SJSA1 (cell line): Measurements from ENCODE around the gene ATF6. TPM values are rescaled to one million over a fixed set of nuclear protein-coding genes. Genes with fewer than 3 reads are reported as not detected.

Experiments
- DNase-seq, 2 experiments: peaks; one replicate each; pipeline ENCODE4 v3.0.0-alpha.2; 2015 to 2020; ENCODE audit warnings: low spot score in 2 of 2, low read depth in 1 of 2
- H3K27ac ChIP-seq: fragments of 250-450 bp; sonication (Bioruptor Pico); 2 replicates; pipeline ENCODE4 v1.5.1; 2020; ENCODE audit warnings: mild to moderate bottlenecking, moderate library complexity
- H3K27me3 ChIP-seq: fragments of 250-450 bp; sonication (Bioruptor Pico); replicated peaks from 2 replicates; pipeline ENCODE4 v1.5.1; 2020; ENCODE audit warnings: mild to moderate bottlenecking, moderate library complexity
- H3K36me3 ChIP-seq: fragments of 250-450 bp; sonication (Bioruptor Pico); 2 replicates; pipeline ENCODE4 v1.5.1; 2020; ENCODE audit warnings: mild to moderate bottlenecking
- H3K4me1 ChIP-seq: fragments of 250-450 bp; sonication (Bioruptor Pico); replicated peaks from 2 replicates; pipeline ENCODE4 v1.6.1; 2021; ENCODE audit warnings: mild to moderate bottlenecking
- H3K4me3 ChIP-seq: fragments of 250-450 bp; sonication (Bioruptor Pico); 2 replicates; pipeline ENCODE4 v1.5.1; 2020; ENCODE audit warnings: mild to moderate bottlenecking
- H3K9me3 ChIP-seq: fragments of 250-450 bp; sonication (Bioruptor Pico); replicated peaks from 2 replicates; pipeline ENCODE4 v1.5.1; 2020; ENCODE audit warnings: mild to moderate bottlenecking
- total RNA-seq: library from RNA; depleted of rRNA; stranded (reverse); fragments of >200 nt; shearing (Covaris generic); gene quantifications from 2 replicates; pipeline ENCODE4 v1.2.3, GENCODE V29; 2014

The ATF6 gene
- total RNA-seq, 1 experiment from 2014 or later: 30.6 TPM

- Histone ChIP-seq H3K27ac (0 out of 2 replicates have a peak overlapping the region, but pooled peaks have one; percentile 6), H3K4me3 (no peak overlapping the region), H3K27me3 (no peaks in the 10 kb centered on the region), H3K4me1 (peaks cover 15% of the 10 kb centered on the region), H3K9me3 (no peaks in the 10 kb centered on the region), H3K36me3 (peaks cover 18% of the 10 kb centered on the region; the same call in 1 of the 2 replicates)
- no peak for DNase-seq
Observed at GRCh38 chr1:161940866-161941591, 174.9 kb downstream of the ATF6 start.

GRCh38 chr1:161941726-161942436, 175.8 kb downstream of the ATF6 start:
- 0 out of 2 replicates have a peak overlapping the region, but pooled peaks have one; percentile 6 for H3K27ac ChIP-seq
- DNase-seq: no peak
- peaks cover 14% of the 10 kb centered on the region; the same call in 1 of the 2 replicates for H3K36me3 ChIP-seq

GRCh38 chr1:161943737-161944136, 177.6 kb downstream of the ATF6 start:
- Histone ChIP-seq H3K36me3 (peaks cover 14% of the 10 kb centered on the region; the same call in 1 of the 2 replicates), H3K4me3 (no peak overlapping the region), H3K27me3 (no peaks in the 10 kb centered on the region), H3K4me1 (peaks cover 15% of the 10 kb centered on the region), H3K27ac (no peak overlapping the region), H3K9me3 (no peaks in the 10 kb centered on the region)
- no peak for DNase-seq

More at GRCh38 chr1:161941726-161942436, 175.8 kb downstream of the ATF6 start:
- peaks cover 15% of the 10 kb centered on the region for H3K4me1 ChIP-seq
- H3K27me3 ChIP-seq: no peaks in the 10 kb centered on the region
- no peaks in the 10 kb centered on the region for H3K9me3 ChIP-seq
- no peak overlapping the region for H3K4me3 ChIP-seq

GRCh38 chr1:161944381-161944780, 178.3 kb downstream of the ATF6 start:
- peaks cover 15% of the 10 kb centered on the region for H3K4me1 ChIP-seq
- H3K4me3 ChIP-seq: no peak overlapping the region
- no peak for DNase-seq
- no peaks in the 10 kb centered on the region for H3K27me3 ChIP-seq
- peaks cover 14% of the 10 kb centered on the region; the same call in 1 of the 2 replicates for H3K36me3 ChIP-seq
- no peak overlapping the region for H3K27ac ChIP-seq
- no peaks in the 10 kb centered on the region for H3K9me3 ChIP-seq

- DNase-seq: no peak
- H3K4me1 ChIP-seq: peaks cover 15% of the 10 kb centered on the region
- no peak overlapping the region for H3K4me3 ChIP-seq
- H3K27ac ChIP-seq: no peak overlapping the region
- H3K27me3 ChIP-seq: no peaks in the 10 kb centered on the region
- peaks cover 14% of the 10 kb centered on the region; the same call in 1 of the 2 replicates for H3K36me3 ChIP-seq
- no peaks in the 10 kb centered on the region for H3K9me3 ChIP-seq
Observed at GRCh38 chr1:161945306-161946060, 179.4 kb downstream of the ATF6 start.

GRCh38 chr1:161946071-161946987, 180.2 kb downstream of the ATF6 start:
- DNase-seq: no peak
- Histone ChIP-seq H3K27me3 (no peaks in the 10 kb centered on the region), H3K27ac (no peak overlapping the region), H3K4me1 (peaks cover 11% of the 10 kb centered on the region), H3K4me3 (no peak overlapping the region), H3K9me3 (no peaks in the 10 kb centered on the region), H3K36me3 (peaks cover 14% of the 10 kb centered on the region; the same call in 1 of the 2 replicates)

- no peak for DNase-seq
- no peak overlapping the region for H3K4me3 ChIP-seq
- no peaks in the 10 kb centered on the region for H3K9me3 ChIP-seq
- H3K27ac ChIP-seq: no peak overlapping the region
- H3K4me1 ChIP-seq: peaks cover 3% of the 10 kb centered on the region
- peaks cover 6% of the 10 kb centered on the region; the same call in 1 of the 2 replicates for H3K36me3 ChIP-seq
- no peaks in the 10 kb centered on the region for H3K27me3 ChIP-seq
Observed at GRCh38 chr1:161948435-161948834, 182.3 kb downstream of the ATF6 start.

GRCh38 chr1:161949548-161949947, 183.4 kb downstream of the ATF6 start:
- no peak overlapping the region for H3K4me3 ChIP-seq
- no peak for DNase-seq
- no peaks in the 10 kb centered on the region for H3K27me3 ChIP-seq
- peaks cover 6% of the 10 kb centered on the region; the same call in 1 of the 2 replicates for H3K36me3 ChIP-seq
- H3K4me1 ChIP-seq: peaks cover 14% of the 10 kb centered on the region
- H3K27ac ChIP-seq: no peak overlapping the region
- no peaks in the 10 kb centered on the region for H3K9me3 ChIP-seq

GRCh38 chr1:161950377-161950776, 184.3 kb downstream of the ATF6 start:
- no peak overlapping the region for H3K27ac ChIP-seq

GRCh38 chr1:161951646-161952045, 185.5 kb downstream of the ATF6 start:
- Histone ChIP-seq H3K27ac (no peak overlapping the region), H3K36me3 (no peaks in the 10 kb centered on the region), H3K9me3 (no peaks in the 10 kb centered on the region), H3K4me3 (no peak overlapping the region), H3K27me3 (no peaks in the 10 kb centered on the region), H3K4me1 (peaks cover 17% of the 10 kb centered on the region)
- no peak for DNase-seq

More at GRCh38 chr1:161950377-161950776, 184.3 kb downstream of the ATF6 start:
- H3K4me1 ChIP-seq: peaks cover 17% of the 10 kb centered on the region
- no peaks in the 10 kb centered on the region for H3K27me3 ChIP-seq
- no peak for DNase-seq
- no peak overlapping the region for H3K4me3 ChIP-seq
- no peaks in the 10 kb centered on the region for H3K36me3 ChIP-seq
- H3K9me3 ChIP-seq: no peaks in the 10 kb centered on the region

GRCh38 chr1:161952607-161953172, 186.6 kb downstream of the ATF6 start:
- peaks cover 17% of the 10 kb centered on the region for H3K4me1 ChIP-seq
- no peaks in the 10 kb centered on the region for H3K27me3 ChIP-seq
- H3K4me3 ChIP-seq: no peak overlapping the region
- H3K36me3 ChIP-seq: no peaks in the 10 kb centered on the region
- no peak overlapping the region for H3K27ac ChIP-seq
- H3K9me3 ChIP-seq: no peaks in the 10 kb centered on the region
- DNase-seq: no peak

GRCh38 chr1:161953256-161953920, 187.3 kb downstream of the ATF6 start:
- Histone ChIP-seq H3K36me3 (no peaks in the 10 kb centered on the region), H3K4me3 (no peak overlapping the region), H3K9me3 (no peaks in the 10 kb centered on the region), H3K27me3 (no peaks in the 10 kb centered on the region), H3K27ac (no peak overlapping the region), H3K4me1 (peaks cover 19% of the 10 kb centered on the region)
- DNase-seq: no peak
